Breast epithelium (tissue), 3 donors: ENCODE results near the gene PSMB1.

Source experiments
- CTCF ChIP-seq, 3 donors: fragments of 450-650 bp; IDR thresholded peaks; one replicate each; pipeline ENCODE4 v1.5.1; 2016 to 2017; ENCODE audit warnings: antibody characterized with exemption in 3 of 3, mild to moderate bottlenecking in 3 of 3, moderate library complexity in 3 of 3
- POLR2A ChIP-seq: fragments of 450-650 bp; IDR thresholded peaks from one replicate; pipeline ENCODE4 v1.6.1; 2016; ENCODE audit warnings: antibody characterized with exemption, mild to moderate bottlenecking, moderate library complexity
- POLR2AphosphoS5 ChIP-seq, 3 donors: sonication (generic); formaldehyde crosslinking; IDR thresholded peaks; one replicate each; pipeline ENCODE4 v1.6.1; 2017; ENCODE audit warnings: antibody characterized with exemption in 3 of 3

GRCh38 chr6:170564936-170565530, 11.9 kb upstream of the PSMB1 start:
- TF ChIP-seq POLR2AphosphoS5 (IDR thresholded peaks at IDR 0.05), result no peak
- TF ChIP-seq CTCF (IDR thresholded peaks at IDR 0.05), result no peak
- no peak for TF ChIP-seq POLR2A
